ENCODE measurements around the gene CCDC106. TPM values are rescaled to one million over a fixed set of nuclear protein-coding genes. Genes with fewer than 3 reads are reported as not detected.

Gene CCDC106
- total RNA-seq, 2 experiments from 2014 or later = 8.8 to 11.2 TPM

GRCh38 chr19:55697698-55698097 lies 49.7 kb downstream of the CCDC106 start:
- DNase-seq = no peak
- ChIA-PET CTCF (no interaction called here), POLR2A (no interaction called here)
- H3K4me3 Mint-ChIP-seq = no peak overlapping the region
- H3K36me3 Mint-ChIP-seq (ENCODE audit: low read depth) = peaks cover 16% of the 10 kb centered on the region
- intact Hi-C loops (cut with micrococcal nuclease) = no loop called here
- no peak for TF ChIP-seq CTCF (IDR thresholded peaks at IDR 0.05)
- ATAC-seq = no peak
- H3K27me3 Mint-ChIP-seq = no peaks in the 10 kb centered on the region
- H3K4me1 Mint-ChIP-seq (ENCODE audit: low read depth) = no peaks in the 10 kb centered on the region
- no peaks in the 10 kb centered on the region for H3K9me3 Mint-ChIP-seq
- H3K27ac Mint-ChIP-seq = no peak overlapping the region

GRCh38 chr19:55698256-55698655 lies 50.2 kb downstream of the CCDC106 start:
- ATAC-seq (no peak), DNase-seq (no peak)
- ChIA-PET POLR2A (no interaction called here), CTCF (no interaction called here)
- Mint-ChIP-seq H3K27me3 (no peaks in the 10 kb centered on the region), H3K4me3 (no peak overlapping the region), H3K9me3 (no peaks in the 10 kb centered on the region), H3K27ac (no peak overlapping the region), H3K36me3 (ENCODE audit: low read depth) (peaks cover 17% of the 10 kb centered on the region), H3K4me1 (ENCODE audit: low read depth) (no peaks in the 10 kb centered on the region)
- intact Hi-C loops (cut with micrococcal nuclease) = no loop called here
- no peak for TF ChIP-seq CTCF (IDR thresholded peaks at IDR 0.05)

- ChIA-PET CTCF (no interaction called here), POLR2A (interaction anchor here (0.7 kb wide), 1 partner anchor 175 kb away, joined by 3 read pairs; no protein-coding TSS in a partner anchor)
- DNase-seq (no peak), ATAC-seq (no peak)
- Mint-ChIP-seq H3K4me3 (no peak overlapping the region), H3K27ac (no peak overlapping the region), H3K27me3 (no peaks in the 10 kb centered on the region), H3K36me3 (ENCODE audit: low read depth) (peaks cover 19% of the 10 kb centered on the region), H3K9me3 (no peaks in the 10 kb centered on the region), H3K4me1 (ENCODE audit: low read depth) (peaks cover 2% of the 10 kb centered on the region)
- intact Hi-C loops (cut with micrococcal nuclease) = no loop called here
- TF ChIP-seq CTCF (IDR thresholded peaks at IDR 0.05) = no peak
Measured at GRCh38 chr19:55699221-55699620, 51.2 kb downstream of the CCDC106 start.

- ATAC-seq = no peak
- no peaks in the 10 kb centered on the region for H3K9me3 Mint-ChIP-seq
- no peak overlapping the region for H3K4me3 Mint-ChIP-seq
- CTCF ChIA-PET = no interaction called here
- peaks cover 24% of the 10 kb centered on the region for H3K36me3 Mint-ChIP-seq (ENCODE audit: low read depth)
- POLR2A ChIA-PET = no interaction called here
- no peak overlapping the region for H3K27ac Mint-ChIP-seq
- no peaks in the 10 kb centered on the region for H3K27me3 Mint-ChIP-seq
- no peak for DNase-seq
- TF ChIP-seq CTCF (IDR thresholded peaks at IDR 0.05) = no peak
- intact Hi-C loops (cut with micrococcal nuclease) = no loop called here
- peaks cover 2% of the 10 kb centered on the region for H3K4me1 Mint-ChIP-seq (ENCODE audit: low read depth)
Measured at GRCh38 chr19:55700813-55701212, 52.8 kb downstream of the CCDC106 start.

- Mint-ChIP-seq H3K36me3 (ENCODE audit: low read depth) (peaks cover 24% of the 10 kb centered on the region), H3K4me3 (no peak overlapping the region), H3K27ac (no peak overlapping the region), H3K9me3 (no peaks in the 10 kb centered on the region), H3K27me3 (no peaks in the 10 kb centered on the region), H3K4me1 (ENCODE audit: low read depth) (peaks cover 2% of the 10 kb centered on the region)
- no peak for ATAC-seq
- intact Hi-C loops (cut with micrococcal nuclease) = no loop called here
- ChIA-PET POLR2A (interaction anchor here (0.8 kb wide), 1 partner anchor 1361 kb away, joined by 3 read pairs; no protein-coding TSS in a partner anchor), CTCF (interaction anchor here (0.6 to 2.2 kb wide), 3 partner anchors 9 to 107 kb away, joined by 3 to 10 read pairs (median 5); no protein-coding TSS in a partner anchor)
- no peak for TF ChIP-seq CTCF (IDR thresholded peaks at IDR 0.05)
- no peak for DNase-seq
Measured at GRCh38 chr19:55702131-55702627, 54.2 kb downstream of the CCDC106 start.

Other genes starting within 250 kb of the CCDC106 start
- gene UBE2S, start 240.4 kb upstream of the CCDC106 start, total RNA-seq = 100 to 1,000 TPM; 229 to 241 TPM
- not detected for gene SHISA7, start 204.9 kb upstream of the CCDC106 start, total RNA-seq
- 10 to 100 TPM; 29.0 to 29.3 TPM for gene ISOC2, start 186.6 kb upstream of the CCDC106 start, total RNA-seq
- not detected for gene C19orf85, start 183.5 kb upstream of the CCDC106 start, total RNA-seq
- gene ZNF628, start 171.6 kb upstream of the CCDC106 start, total RNA-seq = 1 to 10 TPM; 8.4 to 8.6 TPM
- 10 to 100 TPM; 18.9 to 19.9 TPM for gene NAT14, start 163.0 kb upstream of the CCDC106 start, total RNA-seq
- gene SSC5D, start 159.8 kb upstream of the CCDC106 start, total RNA-seq = under 1 TPM; 0.67 to 0.70 TPM
- not detected for gene SBK2, start 111.1 kb upstream of the CCDC106 start, total RNA-seq
- gene SBK3, start 102.7 kb upstream of the CCDC106 start, total RNA-seq = not detected
- 1 to 10 TPM; 7.2 TPM for gene ZNF579, start 67.4 kb upstream of the CCDC106 start, total RNA-seq
- gene FIZ1, start 48.7 kb upstream of the CCDC106 start, total RNA-seq = 10 to 100 TPM; 11.4 to 13.2 TPM
- 10 to 100 TPM; 11.0 to 12.3 TPM for gene ZNF524, start 47.9 kb upstream of the CCDC106 start, total RNA-seq
- 10 to 100 TPM; 10.6 to 11.7 TPM for gene ZNF865, start 42.6 kb upstream of the CCDC106 start, total RNA-seq
- gene ZNF784, start 23.6 kb upstream of the CCDC106 start, total RNA-seq = 1 to 10 TPM; 3.6 to 3.7 TPM
- gene ZNF580, start 7.2 kb upstream of the CCDC106 start, total RNA-seq = 10 to 100 TPM; 24.8 to 26.2 TPM
- gene ZNF581, start 4.6 kb upstream of the CCDC106 start, total RNA-seq = 10 to 100 TPM; 30.4 to 34.5 TPM
- gene U2AF2, start 6.8 kb downstream of the CCDC106 start, total RNA-seq = 100 to 1,000 TPM; 304 to 306 TPM
- gene EPN1, start 27.0 kb downstream of the CCDC106 start, total RNA-seq = 10 to 100 TPM; 36.2 to 37.7 TPM
- gene NLRP9, start 90.2 kb downstream of the CCDC106 start, total RNA-seq = not detected
- not detected for gene RFPL4A, start 110.9 kb downstream of the CCDC106 start, total RNA-seq
- not detected for gene RFPL4AL1, start 120.9 kb downstream of the CCDC106 start, total RNA-seq
- gene NLRP11, start 183.8 kb downstream of the CCDC106 start, total RNA-seq = under 1 TPM in 1 of 2 experiments, not detected in 1; 0.14 TPM
- not detected for gene NLRP4, start 188.3 kb downstream of the CCDC106 start, total RNA-seq